LoVo (cell line): Measurements from ENCODE around the gene PRKCA.
"Not testable (repeated sequence)": the region's sequence is repeated elsewhere in the genome, so short reads cannot be mapped to it uniquely, and the experiment has no call there.

Experiments used
- DNase-seq: peaks from one replicate; pipeline ENCODE4 v3.0.0-alpha.2; 2016; ENCODE audit warnings: low spot score

The PRKCA gene

GRCh38 chr17:66489576-66489975 lies 187.2 kb downstream of the PRKCA start:
- DNase-seq = not testable (repeated sequence)

- DNase-seq = no peak
Measured at GRCh38 chr17:66491213-66491612, 188.8 kb downstream of the PRKCA start.

- DNase-seq = no peak
Measured at GRCh38 chr17:66491665-66492064, 189.3 kb downstream of the PRKCA start.

GRCh38 chr17:66492080-66492479 lies 189.7 kb downstream of the PRKCA start:
- DNase-seq = no peak

- DNase-seq = no peak
Measured at GRCh38 chr17:66492561-66493005, 190.2 kb downstream of the PRKCA start.

GRCh38 chr17:66493283-66494019 lies 191.0 kb downstream of the PRKCA start:
- no peak for DNase-seq

- no peak for DNase-seq
Measured at GRCh38 chr17:66494023-66494803, 191.8 kb downstream of the PRKCA start.

GRCh38 chr17:66495035-66495434 lies 192.6 kb downstream of the PRKCA start:
- DNase-seq = no peak

- DNase-seq = no peak
Measured at GRCh38 chr17:66496306-66496705, 193.9 kb downstream of the PRKCA start.

- no peak for DNase-seq
Measured at GRCh38 chr17:66498580-66498979, 196.2 kb downstream of the PRKCA start.

- DNase-seq = no peak
Measured at GRCh38 chr17:66506641-66507040, 204.2 kb downstream of the PRKCA start.

GRCh38 chr17:66507103-66507923 lies 204.9 kb downstream of the PRKCA start:
- peak; percentile 47 for DNase-seq

- DNase-seq = no peak
Measured at GRCh38 chr17:66507982-66508760, 205.8 kb downstream of the PRKCA start.

GRCh38 chr17:66508896-66509844 lies 206.8 kb downstream of the PRKCA start:
- peak; percentile 93 for DNase-seq

GRCh38 chr17:66509926-66510325 lies 207.5 kb downstream of the PRKCA start:
- DNase-seq = no peak

- no peak for DNase-seq
Measured at GRCh38 chr17:66511135-66511534, 208.7 kb downstream of the PRKCA start.

- no peak for DNase-seq
Measured at GRCh38 chr17:66514227-66514806, 211.9 kb downstream of the PRKCA start.

- DNase-seq = no peak
Measured at GRCh38 chr17:66515974-66516373, 213.6 kb downstream of the PRKCA start.

GRCh38 chr17:66517336-66518009 lies 215.1 kb downstream of the PRKCA start:
- no peak for DNase-seq

- DNase-seq = no peak
Measured at GRCh38 chr17:66518108-66518507, 215.7 kb downstream of the PRKCA start.
